ENCODE results near the gene ANO4. TPM values are rescaled to one million over a fixed set of nuclear protein-coding genes. Genes with fewer than 3 reads are reported as not detected.

The ANO4 gene
- total and polyA plus RNA-seq, 5 donors from 2014 or later, result not detected

DNA sequence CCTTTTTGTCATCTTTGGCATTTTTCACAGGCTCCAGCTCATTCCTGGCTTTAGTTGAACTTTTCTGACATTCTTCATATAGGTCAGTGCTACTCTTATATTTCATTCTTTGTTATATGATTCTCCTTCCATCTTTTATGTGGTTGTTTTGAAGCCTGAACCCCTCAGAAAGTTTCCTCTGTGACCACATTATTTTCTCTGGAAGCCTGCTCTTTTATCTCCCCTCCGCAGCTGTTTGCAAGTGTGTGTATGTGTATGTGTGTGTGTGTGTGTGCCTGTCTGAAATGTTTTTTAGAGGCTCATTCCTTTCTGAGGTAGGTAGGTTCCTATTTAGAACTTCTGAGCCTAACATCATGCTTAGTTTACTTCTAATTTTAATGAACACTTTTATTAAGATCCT lies 47.6 kb downstream of the ANO4 start:
- no peak for DNase-seq
- H3K36me3 ChIP-seq (ENCODE audit: control insufficient read depth, insufficient read depth, low read length), result no peaks in the 10 kb centered on the region
- no peaks in the 10 kb centered on the region for H3K27me3 ChIP-seq (ENCODE audit: control insufficient read depth, insufficient read depth, low read length)
- H3K27ac ChIP-seq (ENCODE audit: insufficient read depth, low read length, poor library complexity, severe bottlenecking), result no peak overlapping the region
- no peaks in the 10 kb centered on the region for H3K4me1 ChIP-seq (ENCODE audit: control insufficient read depth, insufficient read depth, low read length, poor library complexity, severe bottlenecking)
- H3K4me3 Mint-ChIP-seq, result no peak overlapping the region
- H3K36me3 Mint-ChIP-seq, result no peaks in the 10 kb centered on the region
- no peaks in the 10 kb centered on the region for H3K4me1 Mint-ChIP-seq
- H3K4me3 ChIP-seq (ENCODE audit: low read depth, low read length), result no peak overlapping the region
- no peak overlapping the region for H3K27ac Mint-ChIP-seq
- H3K9me3 Mint-ChIP-seq, result peaks cover 0 to 5% (median 0%) of the 10 kb centered on the region in 7 donors
- H3K27me3 Mint-ChIP-seq, result no peaks in the 10 kb centered on the region
- no peak for ATAC-seq (ENCODE audit: low read depth in 2 of 2)
- H3K9me3 ChIP-seq (ENCODE audit: control insufficient read depth in 2 of 2, low read length in 2 of 2), result no peaks in the 10 kb centered on the region

DNA sequence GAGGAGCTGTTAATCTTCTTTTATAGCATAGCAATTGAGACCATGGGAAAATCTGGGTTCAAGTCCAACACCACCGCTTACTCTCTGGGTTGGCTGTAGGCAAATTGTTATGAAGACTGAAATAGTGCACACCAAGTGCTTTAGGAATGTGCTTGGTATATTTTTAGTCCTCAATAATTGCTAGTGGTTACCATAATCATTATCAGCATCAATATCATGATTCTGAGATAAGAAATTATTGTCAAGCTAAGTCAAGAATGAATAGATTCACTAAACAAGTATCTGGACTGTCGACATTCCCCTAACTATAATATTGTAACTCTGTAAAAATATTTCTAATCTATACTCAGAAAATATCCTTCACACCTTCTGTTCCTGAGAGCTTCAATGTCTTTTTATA lies 48.5 kb downstream of the ANO4 start:
- Mint-ChIP-seq H3K9me3 (peaks cover 0 to 5% (median 0%) of the 10 kb centered on the region in 7 donors), H3K27me3 (no peaks in the 10 kb centered on the region), H3K4me1 (no peaks in the 10 kb centered on the region), H3K27ac (no peak overlapping the region), H3K4me3 (no peak overlapping the region), H3K36me3 (no peaks in the 10 kb centered on the region)
- Histone ChIP-seq H3K4me1 (ENCODE audit: control insufficient read depth, insufficient read depth, low read length, poor library complexity, severe bottlenecking) (no peaks in the 10 kb centered on the region), H3K36me3 (ENCODE audit: control insufficient read depth, insufficient read depth, low read length) (no peaks in the 10 kb centered on the region), H3K9me3 (ENCODE audit: control insufficient read depth in 2 of 2, low read length in 2 of 2) (no peaks in the 10 kb centered on the region), H3K4me3 (ENCODE audit: low read depth, low read length) (no peak overlapping the region), H3K27ac (ENCODE audit: insufficient read depth, low read length, poor library complexity, severe bottlenecking) (no peak overlapping the region), H3K27me3 (ENCODE audit: control insufficient read depth, insufficient read depth, low read length) (no peaks in the 10 kb centered on the region)
- ATAC-seq (ENCODE audit: low read depth in 2 of 2), result no peak
- DNase-seq, result no peak

DNA sequence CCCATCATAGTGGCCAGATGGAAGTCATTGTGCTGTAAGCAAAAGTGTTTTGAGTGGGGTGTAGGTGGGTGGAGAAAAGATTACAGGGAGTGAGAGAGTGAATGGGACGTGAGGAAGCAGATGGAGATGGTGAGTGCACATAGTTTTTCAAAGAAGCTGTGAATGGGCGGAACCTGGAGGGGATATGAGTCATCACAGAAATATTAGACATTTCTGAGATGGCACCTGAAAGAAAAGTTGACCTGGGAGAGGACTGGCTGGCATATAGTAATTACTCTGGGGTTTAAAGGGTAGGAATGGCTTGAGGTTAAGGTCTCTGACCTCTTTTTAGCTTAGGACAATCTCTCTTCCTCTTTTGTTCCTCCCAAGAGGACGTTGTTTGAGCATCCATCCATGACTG lies 50.5 kb downstream of the ANO4 start:
- Histone ChIP-seq H3K27ac (ENCODE audit: insufficient read depth, low read length, poor library complexity, severe bottlenecking) (no peak overlapping the region), H3K4me3 (ENCODE audit: low read depth, low read length) (no peak overlapping the region), H3K27me3 (ENCODE audit: control insufficient read depth, insufficient read depth, low read length) (no peaks in the 10 kb centered on the region), H3K4me1 (ENCODE audit: control insufficient read depth, insufficient read depth, low read length, poor library complexity, severe bottlenecking) (no peaks in the 10 kb centered on the region), H3K9me3 (ENCODE audit: control insufficient read depth in 2 of 2, low read length in 2 of 2) (no peaks in the 10 kb centered on the region), H3K36me3 (ENCODE audit: control insufficient read depth, insufficient read depth, low read length) (no peaks in the 10 kb centered on the region)
- no peak for ATAC-seq (ENCODE audit: low read depth in 2 of 2)
- no peak for DNase-seq
- no peak overlapping the region for H3K4me3 Mint-ChIP-seq
- no peaks in the 10 kb centered on the region for H3K27me3 Mint-ChIP-seq
- no peaks in the 10 kb centered on the region for H3K4me1 Mint-ChIP-seq
- no peaks in the 10 kb centered on the region for H3K36me3 Mint-ChIP-seq
- H3K9me3 Mint-ChIP-seq, result peaks cover 0 to 5% (median 0%) of the 10 kb centered on the region in 7 donors
- no peak overlapping the region for H3K27ac Mint-ChIP-seq

DNA sequence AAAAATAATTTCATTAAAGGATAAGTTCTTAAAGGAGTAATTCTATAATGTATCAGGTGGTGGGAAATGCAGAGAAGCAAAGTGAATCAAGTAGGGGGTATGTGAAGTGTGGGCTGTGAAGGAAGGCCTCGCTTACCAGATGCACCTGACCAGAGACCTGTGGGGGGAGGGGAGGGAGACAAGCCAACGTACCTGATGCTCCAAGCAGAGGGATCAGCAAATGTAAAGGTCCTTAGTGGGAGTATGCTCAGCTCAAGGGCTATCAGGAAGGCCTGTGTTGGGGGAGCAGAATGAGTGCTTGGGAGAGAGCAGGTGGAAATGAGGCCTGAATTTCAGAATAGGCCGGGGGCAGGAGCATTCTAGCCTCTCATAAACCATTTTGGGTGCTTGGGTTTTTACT lies 57.1 kb downstream of the ANO4 start:
- H3K4me3 Mint-ChIP-seq, result no peak overlapping the region
- Histone ChIP-seq H3K27ac (ENCODE audit: insufficient read depth, low read length, poor library complexity, severe bottlenecking) (no peak overlapping the region), H3K4me3 (ENCODE audit: low read depth, low read length) (no peak overlapping the region)

DNA sequence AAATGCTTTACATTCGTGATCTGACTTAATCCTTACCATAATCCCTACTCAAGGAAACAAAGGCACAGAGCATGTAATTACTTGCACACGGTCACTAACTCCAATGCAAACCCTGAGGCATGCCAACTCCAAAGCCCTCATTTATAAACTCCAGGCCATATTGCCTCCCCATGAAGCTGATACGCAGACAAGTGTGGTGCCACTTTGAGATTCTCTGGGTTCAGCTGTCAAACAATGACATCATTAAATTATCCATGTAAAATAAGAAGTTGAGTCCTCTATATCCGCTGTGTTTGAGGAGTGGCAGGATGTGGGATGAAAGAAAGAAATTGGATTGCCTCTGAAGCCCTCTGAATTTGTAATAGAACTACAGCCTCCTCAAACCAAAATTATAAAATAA lies 62.8 kb downstream of the ANO4 start:
- ATAC-seq (ENCODE audit: low read depth in 2 of 2) (no peak), DNase-seq (no peak)
- H3K27ac ChIP-seq (ENCODE audit: insufficient read depth, low read length, poor library complexity, severe bottlenecking), result no peak overlapping the region
- Mint-ChIP-seq H3K4me3 (peak overlapping the region in 1 of 4 donors; percentile 10), H3K27ac (no peak overlapping the region), H3K27me3 (no peaks in the 10 kb centered on the region), H3K9me3 (peaks cover 0 to 7% (median 0%) of the 10 kb centered on the region in 7 donors), H3K36me3 (no peaks in the 10 kb centered on the region), H3K4me1 (no peaks in the 10 kb centered on the region)
- no peaks in the 10 kb centered on the region for H3K36me3 ChIP-seq (ENCODE audit: control insufficient read depth, insufficient read depth, low read length)
- H3K9me3 ChIP-seq (ENCODE audit: control insufficient read depth in 2 of 2, low read length in 2 of 2), result no peaks in the 10 kb centered on the region
- H3K4me3 ChIP-seq (ENCODE audit: low read depth, low read length), result no peak overlapping the region
- H3K4me1 ChIP-seq (ENCODE audit: control insufficient read depth, insufficient read depth, low read length, poor library complexity, severe bottlenecking), result no peaks in the 10 kb centered on the region
- peaks cover 2% of the 10 kb centered on the region for H3K27me3 ChIP-seq (ENCODE audit: control insufficient read depth, insufficient read depth, low read length)

More for the DNA sequence above, 57.1 kb downstream of the ANO4 start:
- Mint-ChIP-seq H3K27ac (no peak overlapping the region), H3K9me3 (no peaks in the 10 kb centered on the region), H3K4me1 (no peaks in the 10 kb centered on the region), H3K27me3 (no peaks in the 10 kb centered on the region), H3K36me3 (no peaks in the 10 kb centered on the region)
- no peaks in the 10 kb centered on the region for H3K9me3 ChIP-seq (ENCODE audit: control insufficient read depth in 2 of 2, low read length in 2 of 2)
- H3K27me3 ChIP-seq (ENCODE audit: control insufficient read depth, insufficient read depth, low read length), result no peaks in the 10 kb centered on the region
- DNase-seq (no peak), ATAC-seq (ENCODE audit: low read depth in 2 of 2) (no peak)
- no peaks in the 10 kb centered on the region for H3K4me1 ChIP-seq (ENCODE audit: control insufficient read depth, insufficient read depth, low read length, poor library complexity, severe bottlenecking)
- H3K36me3 ChIP-seq (ENCODE audit: control insufficient read depth, insufficient read depth, low read length), result no peaks in the 10 kb centered on the region

DNA sequence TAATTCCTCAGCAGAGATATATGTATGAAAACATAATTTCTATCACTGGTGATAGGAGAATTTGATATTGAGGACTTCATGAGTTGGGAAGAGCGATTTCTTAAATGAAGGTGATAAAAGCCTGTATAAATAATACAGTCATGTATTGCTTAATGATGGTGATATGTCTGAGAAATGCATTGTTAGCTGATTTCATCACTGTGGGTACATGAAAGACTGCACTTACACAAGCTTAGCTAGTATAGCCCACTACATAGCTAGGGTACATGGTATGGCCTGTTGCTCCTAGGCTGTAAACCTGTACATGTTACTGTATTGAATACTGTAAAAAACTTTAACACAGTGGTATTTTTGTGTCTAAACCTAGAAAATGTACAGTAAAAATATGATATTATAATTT lies 63.4 kb downstream of the ANO4 start:
- Mint-ChIP-seq H3K9me3 (peaks cover 0 to 11% (median 0%) of the 10 kb centered on the region in 7 donors), H3K27ac (no peak overlapping the region), H3K27me3 (no peaks in the 10 kb centered on the region), H3K4me3 (no peak overlapping the region), H3K36me3 (no peaks in the 10 kb centered on the region), H3K4me1 (no peaks in the 10 kb centered on the region)
- ATAC-seq (ENCODE audit: low read depth in 2 of 2) (no peak), DNase-seq (no peak)
- Histone ChIP-seq H3K4me3 (ENCODE audit: low read depth, low read length) (no peak overlapping the region), H3K4me1 (ENCODE audit: control insufficient read depth, insufficient read depth, low read length, poor library complexity, severe bottlenecking) (no peaks in the 10 kb centered on the region), H3K36me3 (ENCODE audit: control insufficient read depth, insufficient read depth, low read length) (no peaks in the 10 kb centered on the region), H3K27ac (ENCODE audit: insufficient read depth, low read length, poor library complexity, severe bottlenecking) (no peak overlapping the region), H3K9me3 (ENCODE audit: control insufficient read depth in 2 of 2, low read length in 2 of 2) (no peaks in the 10 kb centered on the region), H3K27me3 (ENCODE audit: control insufficient read depth, insufficient read depth, low read length) (peaks cover 2% of the 10 kb centered on the region)

DNA sequence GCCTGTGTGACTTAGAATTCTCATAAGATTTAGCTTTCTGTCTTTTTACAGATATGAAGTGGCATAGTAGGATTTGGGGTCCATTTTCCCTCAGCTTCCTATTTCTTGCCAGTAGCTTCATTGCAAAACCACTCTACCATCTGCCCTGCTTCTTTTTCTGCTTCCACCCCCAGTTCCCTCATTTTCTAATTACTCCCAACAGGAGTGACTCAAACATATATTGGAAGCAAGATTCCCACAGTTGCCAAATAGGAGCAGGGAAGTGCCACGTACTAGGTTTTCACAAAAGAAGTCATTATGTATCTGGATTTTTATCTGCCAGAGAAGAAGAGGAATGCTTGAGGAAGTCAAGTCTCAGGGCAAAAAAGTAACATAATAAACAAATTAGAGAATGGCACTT lies 64.1 kb downstream of the ANO4 start:
- Histone ChIP-seq H3K36me3 (ENCODE audit: control insufficient read depth, insufficient read depth, low read length) (no peaks in the 10 kb centered on the region), H3K4me3 (ENCODE audit: low read depth, low read length) (no peak overlapping the region), H3K27ac (ENCODE audit: insufficient read depth, low read length, poor library complexity, severe bottlenecking) (no peak overlapping the region), H3K27me3 (ENCODE audit: control insufficient read depth, insufficient read depth, low read length) (peaks cover 2% of the 10 kb centered on the region), H3K4me1 (ENCODE audit: control insufficient read depth, insufficient read depth, low read length, poor library complexity, severe bottlenecking) (no peaks in the 10 kb centered on the region), H3K9me3 (ENCODE audit: control insufficient read depth in 2 of 2, low read length in 2 of 2) (no peaks in the 10 kb centered on the region)
- H3K27ac Mint-ChIP-seq, result no peak overlapping the region
- H3K4me1 Mint-ChIP-seq, result no peaks in the 10 kb centered on the region
- H3K36me3 Mint-ChIP-seq, result no peaks in the 10 kb centered on the region
- ATAC-seq (ENCODE audit: low read depth in 2 of 2) (no peak), DNase-seq (no peak)
- H3K9me3 Mint-ChIP-seq, result peaks cover 0 to 14% (median 0%) of the 10 kb centered on the region in 7 donors
- no peaks in the 10 kb centered on the region for H3K27me3 Mint-ChIP-seq
- H3K4me3 Mint-ChIP-seq, result no peak overlapping the region

DNA sequence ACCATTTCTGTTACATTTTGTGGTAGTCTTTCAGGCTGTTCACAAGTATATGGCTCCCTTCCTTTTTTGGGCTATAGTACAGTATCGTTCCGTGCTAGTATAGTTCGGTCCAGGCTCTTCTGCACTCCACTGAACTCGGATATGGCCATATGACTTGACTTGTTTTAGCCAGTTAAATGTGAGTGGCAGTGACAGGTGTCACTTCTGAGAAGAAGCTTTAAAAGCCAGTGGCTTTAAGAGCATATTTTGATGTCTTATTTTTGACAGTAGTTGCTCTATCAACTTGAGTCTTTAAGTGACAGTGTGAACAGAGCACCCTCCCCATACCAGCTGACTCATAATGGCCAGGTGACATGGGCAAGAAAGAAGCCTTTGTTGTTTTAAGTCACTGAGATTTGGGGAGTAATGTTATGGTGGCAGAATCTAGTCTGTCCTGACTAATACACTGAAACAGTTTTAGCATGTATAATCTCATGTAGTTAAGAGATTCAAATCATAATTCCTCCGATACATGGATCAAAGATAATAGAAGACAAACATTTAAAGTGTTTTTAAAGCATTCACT lies 64.6 kb downstream of the ANO4 start:
- DNase-seq (no peak), ATAC-seq (ENCODE audit: low read depth in 2 of 2) (no peak)
- Mint-ChIP-seq H3K4me1 (no peaks in the 10 kb centered on the region), H3K9me3 (peaks cover 0 to 14% (median 0%) of the 10 kb centered on the region in 7 donors), H3K27me3 (no peaks in the 10 kb centered on the region), H3K27ac (no peak overlapping the region), H3K4me3 (no peak overlapping the region), H3K36me3 (no peaks in the 10 kb centered on the region)
- H3K27ac ChIP-seq (ENCODE audit: insufficient read depth, low read length, poor library complexity, severe bottlenecking), result no peak overlapping the region
- H3K9me3 ChIP-seq (ENCODE audit: control insufficient read depth in 2 of 2, low read length in 2 of 2), result no peaks in the 10 kb centered on the region
- peaks cover 2% of the 10 kb centered on the region for H3K27me3 ChIP-seq (ENCODE audit: control insufficient read depth, insufficient read depth, low read length)
- H3K4me1 ChIP-seq (ENCODE audit: control insufficient read depth, insufficient read depth, low read length, poor library complexity, severe bottlenecking), result no peaks in the 10 kb centered on the region
- H3K36me3 ChIP-seq (ENCODE audit: control insufficient read depth, insufficient read depth, low read length), result no peaks in the 10 kb centered on the region
- H3K4me3 ChIP-seq (ENCODE audit: low read depth, low read length), result no peak overlapping the region

Measured in CD4-positive, CD25-positive, alpha-beta regulatory T cell (primary cell).